Measurements from ENCODE around the gene BAD.
A peak's percentile ranks its signal among the peaks of the same experiment; 100 is the strongest.
"Not testable (repeated sequence)": the region's sequence is repeated elsewhere in the genome, so short reads cannot be mapped to it uniquely, and the experiment has no call there.

Gene BAD

DNA sequence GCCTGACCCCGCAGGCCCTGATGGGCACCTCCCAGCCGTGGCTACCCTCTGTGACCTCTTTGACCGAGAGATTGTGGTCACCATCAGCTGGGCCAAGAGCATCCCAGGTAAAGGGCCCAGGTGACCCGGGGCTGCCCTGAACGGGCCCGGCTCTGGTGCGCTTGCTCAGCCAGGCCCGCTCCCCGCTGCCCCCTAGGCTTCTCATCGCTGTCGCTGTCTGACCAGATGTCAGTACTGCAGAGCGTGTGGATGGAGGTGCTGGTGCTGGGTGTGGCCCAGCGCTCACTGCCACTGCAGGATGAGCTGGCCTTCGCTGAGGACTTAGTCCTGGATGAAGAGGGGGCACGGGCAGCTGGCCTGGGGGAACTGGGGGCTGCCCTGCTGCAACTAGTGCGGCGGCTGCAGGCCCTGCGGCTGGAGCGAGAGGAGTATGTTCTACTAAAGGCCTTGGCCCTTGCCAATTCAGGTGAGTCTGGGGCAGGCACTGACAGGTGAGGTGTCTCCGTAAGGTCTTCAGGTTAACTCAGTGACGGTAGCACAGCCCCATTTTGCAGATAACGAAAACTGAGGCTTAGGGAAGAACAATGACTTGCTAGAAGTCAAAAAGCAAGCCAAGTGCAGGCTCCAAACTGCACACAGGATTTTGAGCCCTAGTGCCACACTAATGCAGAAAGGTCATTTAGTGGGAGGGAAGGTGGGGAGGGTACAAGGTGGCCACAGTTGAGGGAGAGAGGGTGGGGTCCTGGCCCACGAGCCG, 30.5 kb upstream of the BAD start:
- DNase-seq = no peak

DNA sequence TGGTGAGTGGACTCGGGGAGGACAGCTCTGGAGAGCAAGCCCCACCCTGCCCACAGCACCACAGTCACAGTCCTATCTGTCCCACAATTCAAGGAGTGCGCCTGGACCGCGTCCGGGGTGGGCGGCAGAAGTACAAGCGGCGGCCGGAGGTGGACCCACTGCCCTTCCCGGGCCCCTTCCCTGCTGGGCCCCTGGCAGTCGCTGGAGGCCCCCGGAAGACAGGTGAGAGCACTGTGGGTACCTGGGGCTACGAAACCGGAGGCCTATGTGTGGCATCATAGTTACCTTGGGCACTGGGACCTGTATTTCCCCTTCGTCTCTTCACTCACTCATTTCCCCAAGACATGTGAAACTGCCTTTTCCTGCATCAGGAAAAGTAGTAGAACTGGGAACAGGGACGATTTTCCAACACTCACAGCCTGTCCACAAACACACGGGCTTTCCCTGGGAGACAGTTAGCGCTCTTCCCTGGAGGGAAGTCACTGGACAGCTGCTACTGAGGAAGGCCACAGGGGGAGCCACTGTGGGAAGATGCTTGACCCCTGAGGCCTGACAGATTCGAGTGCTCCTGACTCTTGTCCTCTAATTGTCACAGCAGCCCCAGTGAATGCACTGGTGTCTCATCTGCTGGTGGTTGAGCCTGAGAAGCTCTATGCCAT, 29.8 kb upstream of the BAD start:
- DNase-seq = no peak

DNA sequence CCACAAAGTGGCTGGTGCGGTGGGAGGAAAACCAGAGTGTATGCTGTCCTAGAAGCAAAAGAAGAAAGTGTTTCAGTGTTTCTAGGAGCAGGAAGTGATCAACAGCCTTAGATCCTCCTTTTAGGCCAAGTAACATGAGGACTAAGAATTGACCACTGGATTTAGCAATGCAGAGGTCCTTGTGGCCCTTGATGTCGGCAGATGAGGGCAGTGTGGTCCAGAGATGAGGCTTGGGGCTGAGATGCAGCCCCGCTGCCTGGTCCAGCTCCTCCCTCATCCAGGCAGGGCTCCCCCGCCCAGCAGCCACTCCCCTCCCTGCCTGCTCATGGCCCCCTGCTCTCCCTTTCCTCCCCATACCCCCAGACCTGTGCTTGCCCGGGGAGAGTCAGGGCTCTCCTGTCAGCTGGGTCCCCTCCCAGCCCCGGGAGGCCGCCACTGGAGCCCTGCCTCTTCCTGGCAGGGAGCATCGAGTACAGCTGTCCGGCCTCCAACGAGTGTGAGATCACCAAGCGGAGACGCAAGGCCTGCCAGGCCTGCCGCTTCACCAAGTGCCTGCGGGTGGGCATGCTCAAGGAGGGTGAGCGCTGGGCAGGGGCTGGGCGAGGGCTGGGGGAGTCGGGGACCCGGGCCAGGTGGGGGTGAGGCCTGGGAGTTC, 29.2 kb upstream of the BAD start:
- DNase-seq = no peak

DNA sequence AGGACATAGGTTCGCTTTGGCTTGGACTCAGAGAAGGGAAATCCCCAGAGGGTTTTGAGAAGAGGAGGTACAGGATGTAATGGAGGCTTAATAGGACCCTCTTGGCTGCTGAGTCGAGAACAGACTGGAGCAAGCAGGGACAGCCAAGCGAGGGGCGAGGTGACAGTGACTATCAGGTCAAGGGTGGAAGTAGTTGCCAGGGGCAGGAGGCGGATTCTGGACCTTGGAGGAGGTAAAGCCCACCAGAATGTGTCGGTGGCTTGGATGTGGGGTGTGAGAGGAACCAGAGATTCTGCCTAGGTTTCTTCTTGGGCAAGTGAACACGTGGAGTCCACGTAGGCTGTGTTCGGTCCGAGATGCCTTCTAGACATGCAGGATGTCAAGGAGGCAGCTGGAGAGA, 28.5 kb upstream of the BAD start:
- no peak for DNase-seq

DNA sequence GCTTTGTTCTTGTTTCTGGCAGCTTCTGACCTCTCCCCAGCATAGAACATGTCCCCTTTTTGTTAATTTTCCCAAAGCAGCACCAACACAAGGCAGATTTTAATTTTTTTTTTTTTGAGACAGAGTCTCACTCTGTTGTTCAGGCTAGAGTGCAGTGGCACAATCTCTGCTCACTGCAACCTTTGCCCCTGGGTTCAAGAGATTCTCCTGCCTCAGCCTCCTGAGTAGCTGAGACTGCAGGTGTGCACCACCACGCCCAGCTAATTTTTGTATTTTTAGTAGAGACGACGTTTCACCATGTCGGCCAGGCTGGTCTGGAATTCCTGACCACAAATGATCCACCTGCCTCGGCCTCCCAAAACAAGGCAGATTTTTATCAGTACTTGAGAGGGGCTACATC, 23.3 kb upstream of the BAD start:
- not testable (repeated sequence) for DNase-seq

DNA sequence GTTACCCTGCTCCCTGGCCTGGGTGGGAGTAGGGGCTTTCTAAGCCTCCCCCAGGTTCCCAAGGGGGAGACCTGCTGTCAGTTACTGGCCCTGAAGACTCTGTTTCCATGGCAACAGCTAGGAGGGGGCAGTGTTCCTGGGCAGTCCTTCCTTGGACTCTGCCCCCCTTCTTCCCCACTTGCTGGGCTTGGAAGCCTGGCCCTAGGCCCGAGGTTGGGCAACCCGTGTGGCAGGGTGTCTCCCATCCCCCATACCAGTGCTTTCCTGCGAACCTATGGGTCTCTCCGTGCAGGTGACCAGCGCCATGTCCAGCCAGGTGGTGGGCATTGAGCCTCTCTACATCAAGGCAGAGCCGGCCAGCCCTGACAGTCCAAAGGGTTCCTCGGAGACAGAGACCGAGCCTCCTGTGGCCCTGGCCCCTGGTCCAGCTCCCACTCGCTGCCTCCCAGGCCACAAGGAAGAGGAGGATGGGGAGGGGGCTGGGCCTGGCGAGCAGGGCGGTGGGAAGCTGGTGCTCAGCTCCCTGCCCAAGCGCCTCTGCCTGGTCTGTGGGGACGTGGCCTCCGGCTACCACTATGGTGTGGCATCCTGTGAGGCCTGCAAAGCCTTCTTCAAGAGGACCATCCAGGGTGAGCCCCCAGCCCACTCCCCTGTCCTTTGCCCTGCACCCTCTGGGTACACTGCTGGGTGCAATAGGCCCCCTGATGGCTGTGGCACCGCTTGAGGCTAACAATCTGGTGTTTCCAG, 22.6 kb upstream of the BAD start:
- DNase-seq = peak in 2 of 3 experiments; percentile 36 to 39

DNA sequence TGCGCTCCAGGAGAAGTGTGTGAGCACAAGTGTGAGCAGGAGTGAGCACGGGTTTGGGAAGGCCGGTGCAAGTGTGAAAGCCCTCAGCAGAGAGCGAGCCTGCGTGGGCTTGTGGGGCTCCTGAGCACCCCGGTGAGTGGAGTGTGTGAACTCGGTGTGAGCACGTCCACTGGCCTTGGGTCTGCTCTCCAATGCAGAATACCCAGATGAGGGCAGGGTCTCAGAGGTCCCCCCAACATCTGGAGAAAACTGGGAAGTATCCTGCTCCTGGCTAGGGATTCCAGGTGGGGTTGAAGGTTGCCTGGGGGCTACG, 22.1 kb upstream of the BAD start:
- DNase-seq = no peak

DNA sequence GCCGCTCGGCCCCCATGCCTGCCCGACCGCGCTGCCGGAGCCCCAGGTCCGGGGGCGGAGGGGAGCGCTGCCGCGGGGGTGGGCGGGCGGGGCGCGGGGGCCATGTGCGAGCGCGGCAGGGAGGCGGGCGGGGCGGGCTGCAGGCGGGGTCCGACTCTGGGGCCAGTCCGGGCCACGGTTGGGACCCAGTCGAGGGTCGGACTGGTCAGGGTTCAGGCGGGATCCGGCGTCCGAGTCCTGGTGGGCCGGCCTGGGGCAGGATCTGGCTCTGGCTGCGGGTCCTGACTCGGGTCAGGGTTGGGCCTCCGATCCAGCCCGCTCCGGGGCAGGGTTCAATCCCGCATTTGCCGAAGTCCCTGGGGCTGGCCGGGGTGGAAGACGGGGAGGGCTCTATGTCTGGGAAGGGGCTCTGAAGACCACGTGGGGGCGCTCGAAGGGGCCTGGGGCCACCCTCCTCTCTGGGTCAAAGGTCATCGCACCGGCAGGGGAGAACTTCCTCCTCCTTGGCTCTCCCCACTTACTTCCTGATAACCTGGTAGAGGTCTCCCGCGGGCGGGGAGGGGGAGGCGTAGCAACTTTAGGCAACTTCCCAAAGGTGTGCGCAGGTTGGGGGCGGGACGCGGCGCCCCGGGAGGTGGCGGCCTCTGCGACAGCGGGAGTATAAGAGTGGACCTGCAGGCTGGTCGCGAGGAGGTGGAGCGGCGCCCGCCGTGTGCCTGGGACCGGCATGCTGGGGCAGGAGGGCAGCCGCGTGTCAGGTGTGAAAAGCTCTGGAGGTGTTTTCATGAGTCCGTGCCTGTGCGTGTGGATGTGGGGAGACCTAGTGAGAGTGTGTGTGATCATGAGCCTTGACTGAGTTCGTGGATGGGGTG, 21.5 kb upstream of the BAD start:
- peak; percentile 10 to 80 (median 71) for DNase-seq

DNA sequence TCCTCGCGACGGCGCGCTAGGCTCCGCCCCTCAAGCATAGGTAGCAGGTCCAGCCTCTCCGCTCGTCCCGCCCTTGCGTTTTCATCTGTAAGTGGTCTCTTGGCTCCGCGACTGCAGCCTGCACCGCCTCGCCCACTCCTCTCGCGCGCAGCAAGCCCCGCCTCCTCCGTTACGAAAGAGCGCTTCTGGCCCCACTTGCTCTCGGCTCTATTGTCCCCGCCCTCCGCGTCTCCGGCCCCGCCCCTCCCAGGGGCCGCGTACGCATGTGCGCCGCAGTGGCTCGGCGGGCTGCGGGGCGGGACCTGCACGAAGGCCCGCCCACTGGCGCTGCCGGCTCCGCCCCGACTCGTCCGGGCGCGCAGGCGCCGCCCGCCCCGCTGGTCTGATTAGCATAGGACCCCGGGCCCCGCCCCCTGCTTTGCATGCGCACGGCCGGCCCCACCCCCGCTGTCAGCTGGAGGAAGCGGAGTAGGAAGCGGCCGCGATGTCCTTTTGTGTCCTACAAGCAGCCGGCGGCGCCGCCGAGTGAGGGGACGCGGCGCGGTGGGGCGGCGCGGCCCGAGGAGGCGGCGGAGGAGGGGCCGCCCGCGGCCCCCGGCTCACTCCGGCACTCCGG, 20.7 kb upstream of the BAD start, which contains the start of gene ESRRA:
Gene ESRRA (plus strand): TSS at position 450 of the 616 bp plus-strand sequence. CDS start 1,656 bp downstream, outside the sequence.
- peak; percentile 99 to 100 (median 100) for DNase-seq

DNA sequence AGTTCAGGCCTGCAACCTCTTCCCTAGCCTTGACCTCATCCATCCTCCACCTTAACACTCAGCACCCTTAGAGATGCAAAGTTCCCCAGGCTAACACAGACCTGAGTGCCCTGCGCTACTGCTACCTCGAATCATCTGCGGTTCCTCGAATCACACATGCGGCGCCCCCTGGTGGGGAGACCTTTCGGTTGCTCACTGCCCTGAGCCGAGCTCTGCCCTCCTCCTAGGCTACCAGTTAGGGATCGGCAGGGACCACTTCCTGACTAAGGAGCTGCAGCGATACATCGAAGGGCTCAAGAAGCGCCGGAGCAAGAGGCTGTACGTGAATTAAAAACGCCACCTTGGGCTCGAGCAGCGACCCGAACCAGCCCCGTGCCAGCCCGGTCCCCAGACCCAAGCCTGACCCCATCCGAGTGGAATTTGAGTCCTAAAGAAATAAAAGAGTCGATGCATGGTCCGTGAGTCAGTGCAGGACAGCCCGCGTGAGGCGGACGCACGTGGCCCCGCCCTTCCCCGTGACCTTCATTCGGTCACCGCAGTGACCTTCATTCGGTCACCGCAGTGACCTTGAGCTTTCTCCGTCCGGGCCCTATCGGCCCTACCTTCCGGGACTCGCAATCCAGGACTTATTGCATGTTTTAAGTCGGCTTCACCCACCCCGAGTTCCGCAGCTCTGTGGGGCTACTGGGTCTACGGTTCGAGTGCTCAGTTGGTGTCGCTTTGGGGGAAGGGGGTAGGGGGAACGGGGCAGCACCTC, 20.0 kb upstream of the BAD start:
- peak; percentile 86 to 95 (median 91) for DNase-seq

DNA sequence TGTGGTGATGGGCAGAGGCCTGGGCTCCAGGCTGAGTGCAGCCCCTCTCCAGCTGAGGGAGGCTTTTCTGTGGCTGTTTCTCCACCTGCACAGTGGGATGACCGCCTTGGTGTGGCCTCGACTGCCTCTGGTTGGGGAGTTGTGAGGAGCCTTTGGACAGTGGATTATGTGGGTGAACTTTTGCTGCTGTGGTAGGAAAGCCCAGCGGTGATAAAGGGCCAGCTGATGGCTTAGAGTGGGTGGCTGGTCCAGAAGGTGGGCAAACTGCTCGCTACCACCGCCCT, 19.5 kb upstream of the BAD start:
- no peak for DNase-seq

DNA sequence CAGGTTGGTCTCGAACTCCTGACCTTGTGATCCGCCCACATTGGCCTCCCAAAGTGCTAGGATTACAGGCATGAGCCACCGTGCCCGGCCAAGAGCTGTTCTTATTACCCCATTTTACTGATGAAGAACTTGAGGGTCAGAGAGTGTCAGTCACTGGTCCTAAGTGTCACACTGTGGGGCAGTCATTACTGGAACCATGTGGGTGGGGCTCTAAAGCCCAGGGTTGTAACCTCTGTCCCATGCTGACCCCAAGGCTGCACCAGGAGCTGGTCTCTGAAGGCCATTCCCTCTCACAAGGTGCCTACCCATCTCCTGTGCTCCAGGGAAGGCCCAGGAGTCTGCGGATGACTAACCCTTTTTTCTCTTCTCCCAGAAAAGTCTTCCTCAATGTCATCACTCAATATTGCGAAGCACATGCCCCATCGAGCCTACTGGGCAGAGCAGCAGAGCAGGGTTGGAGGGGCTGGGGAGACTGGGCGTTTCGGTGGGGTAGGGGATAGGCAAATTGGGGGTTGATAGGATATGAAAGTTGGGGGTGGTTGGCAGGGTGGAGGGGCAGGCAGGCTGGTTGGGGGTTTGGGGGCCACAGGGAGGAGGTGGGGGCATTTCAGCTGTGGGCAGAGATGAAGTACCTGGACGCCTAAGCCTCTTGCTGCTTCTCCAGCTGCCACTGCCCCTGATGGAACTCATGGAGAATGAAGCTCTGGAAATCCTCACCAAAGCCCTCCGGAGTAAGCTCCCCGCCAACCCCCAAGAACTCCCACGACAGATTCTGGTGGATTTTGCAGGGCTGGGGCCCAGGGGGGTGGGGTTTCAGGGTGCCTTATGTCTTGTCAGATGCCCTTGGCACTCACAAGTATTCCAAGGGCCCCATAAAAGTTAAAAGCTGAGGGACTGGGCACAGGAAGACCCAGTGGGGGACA, 18.9 kb upstream of the BAD start:
- no peak for DNase-seq

DNA sequence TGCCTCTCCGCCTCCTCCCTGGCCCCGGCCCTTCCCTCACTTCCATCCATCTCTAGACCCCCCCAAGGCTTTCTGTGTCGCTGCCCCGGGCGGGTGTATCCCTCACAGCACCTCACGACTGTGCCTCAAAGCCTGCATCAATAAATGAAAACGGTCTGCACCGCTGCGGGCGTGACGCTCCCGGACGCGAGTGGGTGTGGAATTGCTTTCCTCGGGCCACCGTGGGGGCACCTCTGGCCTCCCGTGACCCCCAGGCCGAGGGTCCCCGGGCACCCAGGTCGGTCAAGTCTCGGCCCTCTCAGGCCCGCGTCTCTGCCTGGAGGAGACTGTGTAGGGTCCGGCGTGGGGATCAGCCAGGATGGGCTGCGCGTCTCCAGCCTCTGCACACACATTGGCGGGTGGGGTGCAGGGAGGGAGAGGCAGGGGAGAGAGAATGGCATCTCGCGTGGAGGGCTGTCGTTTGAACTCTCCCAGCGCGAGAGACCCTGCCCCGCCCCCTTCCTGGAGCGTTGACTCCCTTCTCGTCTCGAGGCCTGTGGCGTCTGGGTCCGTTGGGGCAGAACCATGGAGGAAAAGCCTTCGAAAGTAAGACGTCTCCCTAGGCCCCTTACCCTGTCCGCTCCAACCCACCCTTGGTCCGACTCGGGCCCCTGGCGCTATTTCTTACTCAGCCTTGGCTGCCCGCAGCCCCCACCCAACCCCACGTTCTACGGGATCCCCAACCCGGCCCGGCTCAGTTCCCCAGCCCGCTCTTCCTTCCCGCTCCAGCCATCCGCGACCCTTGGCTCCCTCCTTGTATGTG, 15.6 kb upstream of the BAD start, which contains the start of gene CATSPERZ:
Gene CATSPERZ (plus strand): TSS at position 512 of the 802 bp plus-strand sequence. CDS start 53 bp downstream, at position 565.
- peak in 1 of 3 experiments; percentile 46 for DNase-seq

DNA sequence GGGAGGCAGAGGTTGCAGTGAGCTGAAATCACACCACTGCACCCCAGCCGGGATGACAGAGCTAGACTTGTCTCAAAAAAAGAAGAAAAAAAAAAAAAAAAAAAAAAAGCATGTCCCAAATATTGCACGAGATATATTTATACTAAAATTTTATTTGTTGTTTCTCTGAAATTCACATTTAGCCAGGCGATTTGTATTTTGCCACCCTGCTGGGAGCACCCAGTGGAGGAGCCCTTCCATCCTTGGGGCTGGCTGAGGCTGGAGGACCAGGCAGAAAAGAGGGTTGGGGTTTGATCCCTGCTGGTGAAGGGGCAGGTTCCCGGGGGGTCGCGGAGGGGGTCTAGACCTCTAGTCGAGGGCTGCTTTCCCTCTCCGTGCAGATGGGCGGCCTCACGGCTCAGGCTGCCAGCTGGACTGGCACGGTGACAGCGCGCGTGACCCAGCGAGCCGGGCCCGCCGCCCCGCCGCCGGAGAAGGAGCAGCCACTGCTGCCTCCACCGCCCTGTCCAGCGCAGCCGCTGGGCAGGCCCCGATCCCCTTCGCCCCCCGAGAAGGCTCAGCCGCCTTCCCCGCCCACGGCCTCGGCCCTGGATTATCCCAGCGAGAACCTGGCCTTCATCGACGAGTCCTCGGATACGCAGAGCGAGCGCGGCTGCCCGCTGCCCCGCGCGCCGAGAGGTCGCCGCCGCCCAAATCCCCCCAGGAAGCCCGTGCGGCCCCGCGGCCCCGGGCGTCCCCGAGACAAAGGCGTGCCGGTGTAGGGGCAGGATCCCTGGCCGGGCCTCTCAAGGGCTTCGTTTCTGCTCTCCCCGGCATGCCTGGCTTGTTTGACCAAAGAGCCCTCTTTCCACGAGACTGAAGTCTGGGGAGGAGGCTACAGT, 14.7 kb upstream of the BAD start:
- peak in 2 of 3 experiments; percentile 50 to 59 for DNase-seq

DNA sequence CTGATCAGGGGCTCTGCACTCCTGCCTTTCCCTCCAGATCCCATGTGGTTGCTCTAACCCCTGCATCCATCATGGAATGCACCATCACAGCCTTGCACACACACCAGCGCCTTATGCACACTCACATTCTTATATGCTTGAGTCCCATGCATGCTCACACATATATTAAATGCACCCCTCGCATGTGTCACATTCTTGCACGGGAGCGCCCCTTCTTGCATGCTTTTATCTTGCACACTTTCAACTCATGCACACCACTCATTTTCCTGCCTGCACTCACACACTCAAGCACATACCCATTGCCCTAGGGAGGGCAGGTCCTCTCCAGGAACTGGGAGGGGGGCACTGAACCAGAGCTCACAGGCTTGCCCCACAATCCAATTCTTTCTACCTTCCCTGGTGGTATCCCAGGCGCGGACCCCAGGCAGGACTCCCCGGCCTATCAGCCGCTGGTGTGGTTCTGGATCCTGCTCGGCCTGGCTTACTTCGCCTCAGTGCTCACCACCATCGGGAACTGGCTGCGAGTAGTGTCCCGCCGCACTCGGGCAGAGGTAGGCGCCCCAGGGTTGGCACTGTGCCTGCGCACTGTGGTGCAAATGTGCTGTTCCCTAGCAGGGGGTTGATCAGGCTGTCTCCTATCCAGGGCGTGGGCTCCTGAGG, 13.4 kb upstream of the BAD start:
- no peak for DNase-seq

DNA sequence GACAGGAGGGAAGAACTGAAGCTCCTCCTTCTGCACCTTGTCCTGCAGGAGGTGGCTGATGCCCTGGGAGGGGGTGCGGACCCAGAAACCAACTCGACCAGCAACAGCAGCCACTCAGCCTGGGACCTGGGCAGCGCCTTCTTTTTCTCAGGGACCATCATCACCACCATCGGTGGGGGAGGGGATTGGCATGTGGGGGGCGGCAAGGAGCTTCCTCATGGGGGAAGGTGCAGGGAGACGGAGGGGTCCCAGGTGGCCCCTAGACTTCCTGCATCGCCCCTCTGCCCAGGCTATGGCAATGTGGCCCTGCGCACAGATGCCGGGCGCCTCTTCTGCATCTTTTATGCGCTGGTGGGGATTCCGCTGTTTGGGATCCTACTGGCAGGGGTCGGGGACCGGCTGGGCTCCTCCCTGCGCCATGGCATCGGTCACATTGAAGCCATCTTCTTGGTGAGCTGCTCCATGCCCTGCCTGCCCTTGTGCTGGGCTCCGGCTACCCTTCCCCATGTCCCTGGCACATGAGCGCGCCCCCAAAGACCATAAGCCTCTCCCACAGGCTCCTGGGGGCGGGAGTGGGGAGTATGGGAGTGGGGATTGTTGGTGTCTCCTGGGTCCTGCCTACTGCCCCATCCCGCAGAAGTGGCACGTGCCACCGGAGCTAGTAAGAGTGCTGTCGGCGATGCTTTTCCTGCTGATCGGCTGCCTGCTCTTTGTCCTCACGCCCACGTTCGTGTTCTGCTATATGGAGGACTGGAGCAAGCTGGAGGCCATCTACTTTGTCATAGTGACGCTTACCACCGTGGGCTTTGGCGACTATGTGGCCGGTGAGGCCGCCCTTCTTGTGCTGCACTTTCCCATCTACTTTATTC, 12.6 kb upstream of the BAD start:
- DNase-seq = no peak

Data from NCI-H1417 (cell line).